Measurements from ENCODE around the gene DFFB.
"Not testable (repeated sequence)": the region's sequence is repeated elsewhere in the genome, so short reads cannot be mapped to it uniquely, and the experiment has no call there.

The DFFB gene

DNA sequence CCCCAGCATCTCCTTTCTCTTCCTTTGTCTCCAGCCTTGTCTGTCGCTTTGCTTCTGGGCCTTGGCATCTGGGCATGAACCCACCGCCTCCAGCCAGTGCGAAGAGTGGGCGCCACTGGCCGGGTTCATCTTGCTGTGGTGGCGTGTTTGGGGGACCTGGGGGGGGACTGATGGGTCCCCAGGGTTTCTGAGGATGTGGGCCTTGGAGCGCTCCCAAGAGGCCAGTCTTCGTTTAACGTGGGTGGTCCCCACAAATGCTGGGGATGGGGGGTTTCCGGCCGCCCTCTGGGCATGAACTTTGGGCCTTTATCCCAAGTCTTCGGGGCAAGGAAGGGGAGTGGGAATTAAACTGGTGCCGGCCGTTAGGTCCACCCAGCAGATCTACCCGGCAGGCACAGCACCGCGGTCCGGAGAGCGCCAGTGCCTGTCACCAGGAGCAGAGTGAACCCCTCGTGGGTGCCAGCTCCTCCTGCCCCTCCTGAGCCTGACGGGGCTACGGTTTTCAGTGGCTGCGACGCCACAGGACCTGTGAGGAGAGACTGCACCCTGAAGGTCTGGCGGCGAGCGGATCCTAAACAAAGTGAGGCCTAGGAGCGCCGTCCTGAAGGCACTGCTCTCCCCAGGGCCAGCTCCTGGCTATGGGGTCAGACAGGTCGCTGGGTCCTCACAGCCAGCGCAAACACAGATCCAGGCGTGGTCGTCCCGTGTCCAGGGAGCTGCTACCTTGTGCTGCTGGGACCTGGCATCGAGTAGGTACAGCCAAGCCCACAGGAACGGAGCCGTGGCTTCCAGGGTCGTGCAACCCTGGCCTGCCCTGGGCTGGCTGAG lies 54.9 kb downstream of the DFFB start:
- no peak for DNase-seq

DNA sequence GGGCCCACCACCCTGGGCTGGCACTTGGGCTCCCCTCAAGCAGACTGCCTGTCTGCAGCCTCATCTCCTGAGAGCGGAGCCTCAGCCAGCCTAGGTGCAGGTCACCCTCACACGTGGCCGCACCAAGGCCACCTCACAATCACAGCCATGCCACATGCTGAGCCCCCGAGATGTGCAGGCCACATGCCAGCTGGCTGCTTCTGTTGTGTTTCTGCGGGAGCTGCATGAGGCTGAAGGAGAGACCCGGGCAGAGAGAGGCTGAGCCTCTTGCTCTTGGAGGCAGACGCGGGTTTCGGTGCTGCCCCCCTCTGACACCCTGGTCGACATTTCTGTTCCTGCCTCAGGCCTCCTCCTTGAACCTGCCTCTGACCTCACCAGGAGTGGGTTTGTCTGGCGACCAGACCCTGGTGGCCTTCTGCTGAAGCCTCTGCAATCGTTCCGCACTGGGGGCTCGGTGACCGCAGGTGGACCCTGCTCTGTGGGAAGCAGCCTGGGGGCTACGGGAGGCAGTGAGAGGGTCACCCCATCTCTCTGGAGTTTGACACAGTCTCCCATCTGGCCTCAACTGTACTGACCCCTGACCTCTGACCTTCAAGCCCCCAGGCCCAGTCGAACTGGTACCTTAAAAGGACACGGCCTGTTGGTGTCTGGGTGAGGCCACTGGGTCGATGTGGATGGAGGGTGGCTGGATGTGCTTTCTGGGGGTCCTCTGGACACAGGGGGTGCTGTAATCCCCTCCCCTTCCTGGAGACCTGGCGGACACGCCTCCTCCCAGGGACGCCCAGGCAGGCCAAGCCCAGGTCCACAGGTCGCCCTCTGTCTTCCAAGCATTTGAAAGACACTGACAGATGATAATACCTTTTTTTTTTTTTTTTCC lies 55.8 kb downstream of the DFFB start:
- DNase-seq = no peak

DNA sequence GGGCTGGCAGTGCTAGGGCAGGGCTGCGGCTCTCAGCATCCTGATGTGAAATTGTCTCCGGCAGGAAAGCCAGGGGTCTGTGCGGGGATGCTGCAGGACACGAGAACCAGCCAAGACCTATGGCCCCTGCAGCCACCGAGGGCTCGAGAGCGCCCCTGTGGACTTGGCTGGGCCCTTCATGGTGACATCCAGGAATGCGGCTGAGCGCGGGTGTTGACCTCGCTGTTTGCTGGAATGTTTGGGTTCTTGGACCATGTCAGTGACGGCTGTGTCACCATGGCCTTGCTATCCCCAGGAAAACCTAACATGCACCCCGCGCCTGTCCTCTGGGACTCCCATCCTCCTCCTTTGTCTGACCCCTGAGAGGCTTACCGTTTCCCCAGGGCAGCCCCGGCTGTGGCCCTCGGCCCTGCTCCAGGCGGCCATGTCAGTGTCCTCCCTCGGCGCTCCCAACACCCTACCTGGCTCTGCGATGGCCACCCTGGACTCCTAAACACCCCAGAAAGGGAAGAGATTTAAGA lies 57.1 kb downstream of the DFFB start:
- no peak for DNase-seq

DNA sequence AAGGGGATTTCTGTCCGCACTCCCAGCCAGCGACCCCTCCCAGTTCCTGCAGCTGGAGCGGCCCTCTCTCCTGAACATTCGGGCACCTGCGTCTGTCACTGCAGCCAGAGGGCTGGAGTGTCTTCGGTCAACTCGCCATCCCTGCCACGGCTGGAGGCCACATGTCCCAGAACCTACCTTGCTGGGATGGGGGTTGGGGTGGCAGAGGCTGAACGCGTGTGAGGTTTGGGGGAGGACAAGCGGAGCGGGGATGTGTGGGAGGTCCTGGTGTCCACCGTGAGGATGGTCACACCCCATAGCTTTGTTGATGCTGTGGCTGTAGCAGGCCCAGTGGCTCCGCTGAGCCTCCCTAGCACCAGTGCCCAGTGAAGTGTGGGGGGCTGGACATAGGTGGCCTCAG lies 57.6 kb downstream of the DFFB start:
- DNase-seq = no peak

DNA sequence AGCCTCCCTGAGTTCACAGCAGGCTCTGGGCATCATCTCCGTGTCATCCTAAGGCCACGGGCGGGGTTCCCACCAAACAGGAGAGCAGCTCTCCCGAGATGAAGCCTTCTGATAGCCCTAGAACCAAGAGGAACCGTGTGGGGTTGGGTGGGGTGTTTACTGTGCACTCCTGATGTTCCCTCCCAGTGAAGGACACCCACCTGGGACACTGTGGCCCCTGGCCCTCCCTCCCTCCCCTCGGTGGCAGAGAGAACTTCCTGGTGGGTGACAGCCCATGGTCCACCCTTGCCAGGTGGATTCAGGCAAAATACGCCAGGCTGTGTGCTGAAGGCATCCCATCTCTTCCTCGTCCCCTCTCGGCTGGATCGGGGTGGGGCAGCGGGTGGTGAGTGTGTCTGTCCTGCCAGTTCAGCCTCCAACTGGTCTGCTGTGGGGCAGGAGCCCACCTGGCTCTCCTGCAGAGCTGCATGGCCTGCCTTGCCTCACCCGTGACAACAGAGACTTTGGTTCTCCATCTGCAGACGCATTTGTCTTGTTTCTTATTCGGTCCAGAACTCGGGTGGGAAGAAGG lies 58.4 kb downstream of the DFFB start:
- no peak for DNase-seq

DNA sequence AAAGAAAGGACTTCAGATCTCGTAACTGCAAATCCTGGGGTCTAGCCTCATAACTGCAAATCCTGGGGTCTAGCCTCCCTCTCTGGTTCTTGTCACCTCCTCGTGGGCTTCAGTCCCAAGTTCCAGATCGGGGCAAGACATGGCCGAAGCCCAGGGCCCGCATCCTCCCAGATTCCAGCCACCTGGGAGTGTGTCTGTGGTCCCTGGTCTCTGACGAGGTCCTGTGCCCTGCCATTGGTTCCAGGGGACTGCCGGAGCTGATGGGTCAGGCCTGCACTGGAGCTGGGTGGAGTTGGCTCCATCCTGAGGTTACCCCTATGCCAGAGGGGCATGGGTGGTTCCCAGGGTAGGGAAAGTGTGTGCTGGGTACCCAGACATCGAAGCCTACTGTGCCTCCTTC lies 60.5 kb downstream of the DFFB start:
- DNase-seq = no peak

DNA sequence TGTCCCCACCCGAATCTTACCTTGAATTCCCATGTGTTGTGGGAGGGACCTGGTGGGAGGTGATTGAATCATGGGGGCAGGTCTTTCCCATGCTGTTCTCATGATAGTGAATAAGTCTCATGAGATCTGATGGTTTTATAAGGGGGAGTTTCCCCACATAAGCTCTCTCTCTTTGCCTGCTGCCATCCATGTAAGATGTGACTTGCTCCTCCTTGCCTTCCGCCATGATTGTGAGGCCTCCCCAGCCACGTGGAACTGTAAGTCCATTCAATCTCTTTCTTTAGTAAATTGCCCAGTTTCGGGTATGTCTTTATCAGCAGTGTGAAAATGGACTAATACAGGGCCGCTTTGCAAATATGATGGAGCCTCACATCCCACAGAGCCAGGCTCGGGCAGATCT lies 61.1 kb downstream of the DFFB start:
- not testable (repeated sequence) for DNase-seq

DNA sequence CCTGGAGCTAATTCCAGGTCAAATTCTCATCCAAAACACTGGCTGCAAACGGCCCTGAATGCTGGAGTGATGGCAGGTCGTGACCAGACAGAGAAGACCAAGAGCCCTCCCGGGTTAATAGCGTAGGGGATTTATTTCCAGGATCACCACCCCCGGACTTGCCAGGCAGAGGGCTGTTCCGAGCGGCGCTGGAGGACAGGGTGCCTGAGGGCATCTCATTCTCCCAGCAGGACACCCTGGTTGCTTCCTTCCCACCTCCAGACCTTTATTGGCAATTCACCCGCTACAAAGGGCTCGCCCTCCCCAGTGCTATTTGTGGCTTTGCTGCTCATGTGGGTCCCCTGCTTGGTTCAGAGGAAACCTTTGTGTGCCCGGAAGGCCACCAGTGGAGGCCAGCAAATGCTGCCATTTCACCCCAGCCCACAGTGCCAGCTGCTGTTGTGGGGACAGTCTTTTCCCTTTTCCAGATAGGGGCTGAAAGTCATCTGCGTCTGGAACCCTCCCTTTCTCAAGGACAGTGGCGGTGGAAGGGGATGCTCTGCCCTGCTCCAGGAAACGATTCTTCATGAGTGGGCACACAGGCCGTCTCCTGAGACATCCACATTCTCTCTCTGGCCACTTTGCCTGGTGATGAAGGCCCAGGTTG lies 61.8 kb downstream of the DFFB start:
- no peak for DNase-seq

DNA sequence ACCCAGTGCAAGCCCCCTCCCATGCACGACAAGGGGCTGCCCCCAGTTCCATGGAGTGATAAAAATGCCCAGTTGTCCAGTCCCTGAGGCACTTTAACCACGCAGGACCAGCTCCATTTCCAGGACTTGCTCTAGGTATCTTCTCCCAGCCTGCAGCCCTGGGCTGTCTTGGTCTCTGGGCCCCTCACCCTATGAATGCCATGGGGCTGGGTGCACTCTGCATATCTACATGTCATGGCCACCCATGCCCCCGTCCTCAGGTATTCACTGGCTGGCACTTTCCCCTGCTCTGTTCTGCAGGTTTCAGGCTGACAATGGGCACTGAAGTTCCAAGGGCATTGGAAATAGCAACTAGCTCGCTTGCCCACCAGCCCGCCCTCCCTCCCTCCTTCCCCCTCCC lies 62.4 kb downstream of the DFFB start:
- DNase-seq = no peak

DNA sequence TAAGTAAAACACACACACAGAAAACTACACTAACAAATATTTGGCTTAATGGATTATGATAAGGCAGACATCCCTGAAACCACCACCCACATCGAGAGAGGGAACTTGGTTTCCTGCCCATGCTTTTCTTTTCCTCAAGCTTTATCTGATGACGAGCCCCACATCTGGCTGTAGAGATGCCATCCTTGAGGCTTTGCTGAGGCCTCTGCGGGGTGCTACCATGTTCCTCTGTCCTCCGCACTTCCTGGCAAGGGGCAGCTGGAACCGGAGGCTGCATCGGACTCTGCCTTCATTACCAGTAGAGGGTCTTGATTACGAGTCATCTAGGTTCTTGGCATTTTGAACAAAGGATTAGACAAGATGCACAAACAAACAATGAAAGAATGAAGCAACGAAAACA lies 64.5 kb downstream of the DFFB start:
- DNase-seq = no peak

DNA sequence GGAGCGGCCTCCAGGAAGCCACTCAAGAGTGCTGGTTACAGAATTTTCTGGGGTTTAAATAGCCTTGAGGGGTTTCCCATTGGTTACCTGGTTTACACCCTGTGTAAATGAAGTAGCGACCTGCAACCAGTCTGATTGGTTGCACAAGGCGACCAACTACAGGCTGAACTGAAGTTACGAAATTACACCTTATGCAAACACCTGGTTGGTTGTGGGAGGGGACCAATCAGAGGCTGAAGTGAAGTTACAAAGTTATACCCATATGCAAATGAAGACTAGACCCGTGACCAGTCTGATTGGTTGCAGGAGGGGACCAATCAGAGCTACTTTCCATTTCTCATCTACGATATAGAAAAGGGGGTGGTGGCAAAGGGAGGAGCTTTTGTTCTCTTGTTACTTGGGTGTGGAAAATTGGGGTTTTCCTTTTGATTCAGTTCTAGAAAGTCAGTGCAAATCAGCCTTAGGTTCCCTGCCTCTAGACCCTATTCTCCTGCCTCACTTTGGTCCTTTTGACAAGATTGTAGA lies 65.0 kb downstream of the DFFB start:
- DNase-seq = no peak

DNA sequence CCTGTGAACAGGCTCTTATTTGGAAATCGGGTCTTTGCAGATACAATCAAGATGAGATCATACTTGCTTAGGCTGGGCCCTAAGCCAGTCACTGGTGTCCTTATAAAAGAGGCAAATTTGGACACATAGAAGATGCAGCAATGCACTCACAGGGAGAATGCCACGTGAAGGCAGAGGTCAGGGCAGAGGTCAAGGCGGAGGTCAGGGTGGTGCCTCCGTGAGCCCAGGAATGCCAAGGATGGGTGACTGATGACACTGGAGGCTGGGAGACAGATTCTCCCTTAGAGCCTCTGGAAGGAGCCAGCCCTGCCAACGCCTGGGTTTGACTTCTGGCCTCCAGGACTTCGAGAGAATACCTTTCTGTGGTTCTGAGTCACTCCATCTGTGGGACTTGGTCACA lies 65.6 kb downstream of the DFFB start:
- no peak for DNase-seq

DNA sequence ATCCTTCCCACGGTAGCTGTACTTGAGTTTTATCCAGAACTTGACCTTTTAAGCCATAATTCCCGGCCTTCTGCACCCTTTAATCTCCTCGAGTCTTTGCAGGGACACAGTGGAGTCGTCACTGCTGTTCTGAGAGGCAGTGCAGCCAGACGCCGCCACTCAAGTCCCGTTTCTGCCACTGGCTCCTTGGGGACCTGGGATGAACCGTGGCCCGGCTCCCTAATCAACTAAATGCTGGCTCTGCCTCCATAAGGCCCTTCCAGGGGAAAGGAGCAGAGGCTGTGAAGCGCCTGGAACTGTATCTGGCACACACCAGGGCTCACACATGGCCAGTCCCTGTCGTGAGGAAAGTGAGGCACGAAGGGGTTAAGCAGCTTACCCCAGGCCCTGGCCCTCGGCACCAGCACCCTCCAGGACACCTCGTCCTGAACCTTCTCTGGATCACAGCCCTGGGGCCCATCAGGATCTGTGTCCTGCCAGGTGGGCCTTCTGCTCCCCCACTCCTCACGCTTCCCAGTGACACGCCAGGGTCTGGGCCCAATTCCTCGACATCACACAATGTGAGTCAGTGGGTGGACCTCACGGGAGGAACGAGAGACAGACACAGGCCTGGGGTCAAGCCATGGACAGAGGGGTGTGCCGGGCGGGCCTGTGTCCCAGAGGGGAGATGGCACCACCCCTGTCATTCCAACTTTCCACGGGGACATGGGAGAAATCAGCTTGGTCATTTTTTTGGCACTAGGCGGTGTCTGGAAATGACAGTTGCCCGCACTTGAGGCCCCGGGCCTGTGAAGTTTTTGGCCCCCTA lies 66.3 kb downstream of the DFFB start:
- no peak for DNase-seq

DNA sequence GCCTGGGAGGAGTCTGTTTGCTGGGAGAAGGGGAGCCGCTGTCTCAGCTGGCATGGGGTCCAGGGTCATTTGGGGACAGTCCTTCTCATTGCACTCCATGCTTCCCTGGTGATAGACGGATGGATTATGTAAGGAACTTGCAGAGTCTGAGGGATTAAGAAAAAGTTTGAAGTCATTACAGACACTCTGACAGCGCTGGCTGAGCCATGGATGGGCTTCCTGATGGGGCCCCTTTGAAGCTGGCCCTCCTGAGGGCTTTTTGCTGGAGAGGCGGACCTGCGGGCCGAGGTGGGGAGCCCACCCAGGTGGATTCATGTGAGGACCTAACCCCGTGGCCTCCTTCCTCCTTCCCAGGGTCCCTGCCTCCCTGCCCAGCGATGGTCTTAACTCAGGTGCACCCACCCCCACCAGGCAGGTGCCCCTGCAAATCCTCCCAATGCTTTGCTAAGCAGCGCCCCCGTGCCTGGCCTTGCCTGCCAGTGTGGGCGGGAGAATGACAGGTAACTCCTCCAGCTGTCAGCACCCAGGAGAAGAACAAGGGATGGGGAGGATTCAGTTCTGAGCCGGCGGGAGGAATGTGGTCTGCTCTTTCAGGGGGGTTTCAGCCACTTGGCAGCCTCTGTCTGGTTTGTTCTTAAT lies 67.0 kb downstream of the DFFB start:
- no peak for DNase-seq

DNA sequence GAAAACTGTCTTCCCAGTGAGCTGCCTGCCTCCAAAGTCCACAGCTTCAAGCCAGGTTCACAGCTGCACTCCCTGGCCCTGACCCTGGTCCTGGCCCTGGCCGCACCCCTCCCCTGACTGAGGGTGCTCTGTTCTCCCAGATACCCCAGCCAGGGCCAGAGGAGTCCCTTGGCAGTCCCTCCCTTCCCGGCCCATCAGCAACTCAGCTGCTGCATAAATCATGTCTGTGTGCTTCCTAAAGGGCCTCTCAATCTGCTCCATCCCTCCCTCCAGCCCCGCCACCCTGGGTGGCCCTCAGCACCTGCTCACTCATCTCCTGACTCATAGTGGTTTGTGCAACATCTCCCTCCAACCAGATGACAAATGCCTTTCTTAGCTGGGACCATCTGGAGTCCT lies 67.5 kb downstream of the DFFB start:
- DNase-seq = no peak

DNA sequence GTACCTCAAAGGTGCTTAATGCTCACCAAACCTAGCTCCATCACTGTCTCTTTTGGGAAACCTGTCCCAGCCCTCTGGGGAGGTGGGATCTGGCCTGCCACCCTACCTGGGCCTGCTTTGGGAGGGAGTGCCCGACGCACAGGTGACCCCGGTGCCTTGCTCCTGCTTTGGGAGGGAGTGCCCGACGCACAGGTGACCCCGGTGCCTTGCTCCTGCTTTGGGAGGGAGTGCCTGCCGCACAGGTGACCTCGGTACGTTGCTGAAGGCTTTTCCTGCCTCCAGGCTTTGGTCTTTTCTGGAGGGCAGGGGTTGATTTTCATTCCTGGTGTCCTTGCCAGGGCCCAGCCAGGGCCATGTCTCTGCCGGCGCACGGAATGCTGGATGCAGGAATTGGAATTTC lies 68.0 kb downstream of the DFFB start:
- no peak for DNase-seq

DNA sequence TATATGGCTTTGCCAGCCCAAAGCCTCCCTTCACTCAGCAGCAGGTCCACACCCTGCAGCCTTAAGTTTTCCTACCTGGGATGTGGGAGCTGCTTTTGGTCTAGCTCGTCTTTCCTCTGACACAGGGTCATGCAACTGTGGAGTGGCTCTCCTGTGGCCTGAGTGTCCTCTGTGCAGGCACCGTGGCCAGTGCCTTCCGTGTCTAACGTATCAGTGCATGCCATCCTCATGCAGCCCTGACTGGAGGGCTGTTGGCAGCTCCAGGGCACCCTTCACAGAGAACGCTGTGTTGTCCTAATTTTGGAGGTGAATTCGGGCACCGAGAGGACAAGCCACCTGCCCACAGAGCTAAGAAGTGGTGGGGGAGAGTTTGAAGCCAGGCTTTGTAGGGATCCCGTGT lies 68.5 kb downstream of the DFFB start:
- no peak for DNase-seq

DNA sequence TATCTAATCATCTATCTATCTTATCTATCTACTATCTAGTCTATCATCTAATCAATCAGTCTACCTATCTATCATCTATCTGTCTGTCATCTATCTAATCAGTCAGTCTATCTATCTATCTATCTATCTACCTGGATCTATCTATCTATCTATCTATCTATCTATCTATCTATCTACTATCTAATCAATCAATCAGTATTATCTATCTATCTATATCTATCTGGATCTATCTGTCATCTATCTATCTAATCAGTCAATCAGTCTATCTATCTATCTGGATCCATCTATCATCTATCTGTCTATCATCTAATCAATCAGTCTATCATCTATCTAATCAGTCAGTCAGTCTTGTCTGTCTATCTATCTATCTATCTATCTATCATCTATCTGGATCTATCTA lies 69.7 kb downstream of the DFFB start:
- DNase-seq = no peak

DNA sequence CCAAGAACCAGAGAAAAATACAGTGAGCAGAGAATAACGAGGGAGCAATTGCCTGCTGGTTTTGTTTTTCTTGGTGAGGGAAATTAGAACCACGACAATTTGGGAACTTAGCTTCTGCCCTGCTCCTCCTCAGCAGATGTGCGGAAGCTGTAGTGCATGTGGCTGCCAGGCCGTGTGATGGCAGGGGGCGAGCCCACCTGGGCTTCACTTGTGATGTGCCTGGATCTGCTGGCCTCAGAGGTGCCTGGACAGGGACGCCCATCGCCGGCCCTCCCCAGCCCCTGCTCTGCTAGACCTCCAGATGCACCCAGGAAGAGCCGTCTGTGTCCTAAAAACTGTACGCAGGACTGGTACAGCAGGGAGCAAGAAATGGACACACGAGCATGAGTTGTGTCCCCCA lies 71.3 kb downstream of the DFFB start:
- DNase-seq = no peak

DNA sequence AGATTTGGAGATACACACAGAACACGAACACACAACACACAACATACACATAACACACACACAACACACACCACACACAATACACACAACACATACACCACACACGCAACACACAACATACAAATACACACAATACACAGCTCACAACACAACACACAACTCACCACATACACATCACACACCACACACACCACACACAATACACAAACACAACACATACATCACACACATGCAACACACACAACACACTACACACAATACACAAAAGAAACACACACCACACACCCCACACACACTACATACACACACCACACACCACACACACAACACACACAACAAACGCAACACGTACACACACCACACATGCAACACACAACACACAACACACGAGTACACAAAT lies 71.8 kb downstream of the DFFB start:
- DNase-seq = no peak

DNA sequence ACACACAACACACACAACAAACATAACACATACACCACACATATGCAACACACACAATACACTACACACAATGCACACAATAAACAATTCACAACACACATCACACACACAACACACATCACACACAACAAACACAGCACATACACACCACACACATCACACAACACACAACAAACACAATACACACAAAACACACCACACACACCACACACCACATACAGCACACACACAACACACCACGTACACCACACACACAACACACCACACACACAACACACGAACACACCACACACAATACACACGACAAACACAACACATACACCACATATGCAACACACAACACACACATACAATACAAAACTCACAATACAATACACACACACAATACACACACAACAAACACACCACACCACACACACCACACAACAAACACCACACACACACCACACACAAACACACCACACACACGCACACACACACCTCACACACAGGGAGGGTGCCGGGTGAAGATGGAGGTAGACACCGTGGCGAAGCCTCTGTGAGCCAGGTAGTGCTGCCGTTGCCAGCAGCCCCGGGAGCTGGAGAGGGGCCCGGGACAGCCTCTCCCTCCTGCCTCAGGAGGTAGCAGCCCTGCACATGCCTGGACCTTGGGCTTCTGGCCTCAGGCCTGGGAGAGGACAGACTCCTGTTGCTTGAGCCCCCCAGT lies 73.2 kb downstream of the DFFB start:
- DNase-seq = no peak
